Measurements from ENCODE around the gene SH3TC1. TPM values are rescaled to one million over a fixed set of nuclear protein-coding genes. Genes with fewer than 3 reads are reported as not detected.

The SH3TC1 gene
- total RNA-seq, 2 experiments from 2014 or later = 14.8 to 15.7 TPM

- Mint-ChIP-seq H3K36me3 (no peaks in the 10 kb centered on the region), H3K27ac (no peak overlapping the region), H3K4me1 (peaks cover 5% of the 10 kb centered on the region), H3K9me3 (no peaks in the 10 kb centered on the region), H3K27me3 (no peaks in the 10 kb centered on the region), H3K4me3 (no peak overlapping the region)
- POLR2A ChIA-PET = no interaction called here
- DNase-seq = no peak
- no peak for ATAC-seq (ENCODE audit: low read depth)
Observed at GRCh38 chr4:8281519-8282133, 82.5 kb downstream of the SH3TC1 start.

DNA sequence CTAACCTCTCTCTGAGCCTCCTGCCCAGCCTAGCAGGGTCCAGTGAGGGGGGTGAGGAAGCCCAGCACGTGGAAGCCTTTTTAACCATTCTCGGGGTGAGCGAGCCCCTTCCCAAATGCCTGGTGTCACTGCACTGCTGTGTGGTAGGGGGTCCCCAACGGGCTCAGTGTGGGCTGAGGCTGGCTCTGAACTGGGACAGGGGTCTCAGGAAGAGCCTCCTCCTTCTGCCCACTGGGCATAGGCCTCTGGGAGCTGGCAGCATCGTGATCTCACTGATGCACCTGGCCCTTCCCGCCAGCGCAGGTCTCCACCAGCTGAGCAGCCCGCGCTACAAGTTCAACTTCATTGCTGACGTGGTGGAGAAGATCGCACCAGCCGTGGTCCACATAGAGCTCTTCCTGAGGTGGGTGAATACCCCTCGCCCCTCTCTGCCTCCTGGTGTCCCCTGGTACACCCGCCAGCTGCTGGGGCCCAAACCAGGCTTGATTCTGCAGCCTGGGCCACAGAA is 83.1 kb downstream of the SH3TC1 start:
- POLR2A ChIA-PET = no interaction called here
- H3K9me3 Mint-ChIP-seq = no peaks in the 10 kb centered on the region

GRCh38 chr4:8282742-8283141 is 83.7 kb downstream of the SH3TC1 start:
- no peak overlapping the region for H3K27ac Mint-ChIP-seq
- no peaks in the 10 kb centered on the region for H3K36me3 Mint-ChIP-seq
- POLR2A ChIA-PET = no interaction called here
- peaks cover 5% of the 10 kb centered on the region for H3K4me1 Mint-ChIP-seq
- ATAC-seq (ENCODE audit: low read depth) = no peak
- DNase-seq = no peak
- H3K4me3 Mint-ChIP-seq = no peak overlapping the region
- no peaks in the 10 kb centered on the region for H3K27me3 Mint-ChIP-seq
- H3K9me3 Mint-ChIP-seq = no peaks in the 10 kb centered on the region

More for the DNA sequence above, 83.1 kb downstream of the SH3TC1 start:
- H3K27me3 Mint-ChIP-seq = no peaks in the 10 kb centered on the region
- peaks cover 5% of the 10 kb centered on the region for H3K4me1 Mint-ChIP-seq
- DNase-seq (no peak), ATAC-seq (ENCODE audit: low read depth) (no peak)
- H3K4me3 Mint-ChIP-seq = no peak overlapping the region
- no peaks in the 10 kb centered on the region for H3K36me3 Mint-ChIP-seq
- no peak overlapping the region for H3K27ac Mint-ChIP-seq

DNA sequence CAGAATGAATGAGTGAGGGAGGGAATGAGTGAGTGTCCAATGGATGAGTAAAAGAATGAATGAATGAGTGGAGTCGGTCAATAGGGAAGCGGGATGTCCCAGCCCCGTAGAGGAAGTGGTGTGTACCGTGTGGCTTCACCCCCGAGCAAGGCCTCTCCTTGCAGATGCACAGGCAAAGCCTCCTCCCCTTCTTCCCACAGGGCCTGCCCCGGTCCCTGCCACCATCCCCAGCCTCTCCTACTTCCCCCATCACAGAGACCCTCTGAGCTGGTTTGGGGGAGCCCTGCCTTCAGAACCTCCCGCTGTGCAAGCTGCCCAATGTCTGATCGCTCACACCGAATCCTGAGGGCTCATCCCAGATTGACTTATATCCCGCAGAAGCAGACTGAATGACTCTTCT is 84.1 kb downstream of the SH3TC1 start:
- Mint-ChIP-seq H3K27me3 (no peaks in the 10 kb centered on the region), H3K27ac (no peak overlapping the region), H3K4me3 (no peak overlapping the region), H3K9me3 (no peaks in the 10 kb centered on the region), H3K36me3 (no peaks in the 10 kb centered on the region), H3K4me1 (peaks cover 5% of the 10 kb centered on the region)
- POLR2A ChIA-PET = no interaction called here
- DNase-seq (no peak), ATAC-seq (ENCODE audit: low read depth) (no peak)

DNA sequence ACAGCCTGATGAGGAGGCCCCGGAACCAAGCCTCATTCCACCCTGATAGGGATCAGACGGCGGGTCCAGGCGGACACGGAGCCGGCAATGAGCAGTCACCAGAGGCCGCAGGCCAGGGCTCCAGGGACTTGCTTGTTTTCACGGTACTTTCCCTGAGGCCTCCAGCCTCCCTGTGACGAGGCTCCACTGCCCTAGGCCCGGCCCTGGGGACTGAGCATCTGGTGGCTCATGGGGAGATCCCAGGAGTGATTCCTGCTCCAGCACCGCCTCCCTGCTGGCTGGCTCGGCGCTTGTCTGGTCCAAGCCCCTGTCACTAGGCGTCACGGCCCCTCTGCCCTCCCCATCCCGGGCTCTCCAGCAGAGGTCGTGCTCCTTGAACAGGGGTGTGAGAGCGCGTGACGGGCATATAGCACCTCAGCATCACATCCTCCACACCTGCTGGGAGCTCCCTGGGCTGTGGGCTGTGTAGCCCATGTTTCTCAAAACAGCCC is 84.6 kb downstream of the SH3TC1 start:
- DNase-seq (no peak), ATAC-seq (ENCODE audit: low read depth) (no peak)
- Mint-ChIP-seq H3K4me3 (no peak overlapping the region), H3K27ac (no peak overlapping the region), H3K9me3 (no peaks in the 10 kb centered on the region), H3K4me1 (peaks cover 5% of the 10 kb centered on the region), H3K27me3 (no peaks in the 10 kb centered on the region), H3K36me3 (no peaks in the 10 kb centered on the region)
- POLR2A ChIA-PET = interaction anchor here (0.6 kb wide), 1 partner anchor 11 kb away, joined by 3 read pairs; no protein-coding TSS in a partner anchor

GRCh38 chr4:8284391-8284790 is 85.3 kb downstream of the SH3TC1 start:
- no peaks in the 10 kb centered on the region for H3K9me3 Mint-ChIP-seq
- H3K27ac Mint-ChIP-seq = no peak overlapping the region

GRCh38 chr4:8285143-8285975 is 86.3 kb downstream of the SH3TC1 start:
- no peaks in the 10 kb centered on the region for H3K9me3 Mint-ChIP-seq
- H3K27ac Mint-ChIP-seq = no peak overlapping the region
- H3K36me3 Mint-ChIP-seq = no peaks in the 10 kb centered on the region
- H3K27me3 Mint-ChIP-seq = no peaks in the 10 kb centered on the region
- H3K4me1 Mint-ChIP-seq = peaks cover 5% of the 10 kb centered on the region
- H3K4me3 Mint-ChIP-seq = no peak overlapping the region
- DNase-seq = no peak
- POLR2A ChIA-PET = no interaction called here
- ATAC-seq (ENCODE audit: low read depth) = no peak

More at GRCh38 chr4:8284391-8284790, 85.3 kb downstream of the SH3TC1 start:
- DNase-seq (no peak), ATAC-seq (ENCODE audit: low read depth) (no peak)
- POLR2A ChIA-PET = interaction anchor here (0.6 kb wide), 1 partner anchor 11 kb away, joined by 3 read pairs; no protein-coding TSS in a partner anchor
- Mint-ChIP-seq H3K4me3 (no peak overlapping the region), H3K36me3 (no peaks in the 10 kb centered on the region), H3K27me3 (no peaks in the 10 kb centered on the region), H3K4me1 (peaks cover 5% of the 10 kb centered on the region)

DNA sequence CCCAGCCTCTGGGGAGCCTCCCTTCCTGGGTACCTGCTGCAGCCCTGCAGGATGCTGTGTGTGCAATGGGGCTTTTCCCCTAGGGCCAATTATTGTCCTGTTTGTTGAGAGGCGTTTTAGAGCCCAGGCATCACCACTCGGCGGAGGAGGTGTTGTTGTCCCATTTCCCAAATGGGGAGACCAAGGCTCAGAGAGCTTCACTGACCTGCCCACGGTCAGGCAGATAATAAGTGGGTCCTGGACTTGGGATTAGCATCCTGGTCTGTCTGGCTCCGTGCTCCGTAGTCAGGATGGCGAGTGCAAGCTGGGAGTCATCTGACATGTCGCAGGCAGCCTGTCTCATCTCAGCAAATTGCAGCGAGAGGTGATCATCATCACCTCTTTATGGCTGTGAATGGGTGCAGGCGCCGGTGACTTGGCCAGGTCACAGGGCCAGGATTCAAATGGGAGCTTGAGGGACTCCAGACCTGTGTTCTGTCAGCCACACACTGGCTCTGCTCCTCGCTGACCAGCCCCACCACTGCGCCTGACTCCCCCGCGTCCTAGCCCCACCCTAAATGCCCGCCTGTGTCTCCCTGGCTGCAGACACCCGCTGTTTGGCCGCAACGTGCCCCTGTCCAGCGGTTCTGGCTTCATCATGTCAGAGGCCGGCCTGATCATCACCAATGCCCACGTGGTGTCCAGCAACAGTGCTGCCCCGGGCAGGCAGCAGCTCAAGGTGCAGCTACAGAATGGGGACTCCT is 87.1 kb downstream of the SH3TC1 start:
- Mint-ChIP-seq H3K27me3 (no peaks in the 10 kb centered on the region), H3K27ac (no peak overlapping the region), H3K36me3 (no peaks in the 10 kb centered on the region), H3K9me3 (no peaks in the 10 kb centered on the region), H3K4me3 (no peak overlapping the region), H3K4me1 (peaks cover 5% of the 10 kb centered on the region)
- POLR2A ChIA-PET = no interaction called here
- DNase-seq (no peak), ATAC-seq (ENCODE audit: low read depth) (no peak)

DNA sequence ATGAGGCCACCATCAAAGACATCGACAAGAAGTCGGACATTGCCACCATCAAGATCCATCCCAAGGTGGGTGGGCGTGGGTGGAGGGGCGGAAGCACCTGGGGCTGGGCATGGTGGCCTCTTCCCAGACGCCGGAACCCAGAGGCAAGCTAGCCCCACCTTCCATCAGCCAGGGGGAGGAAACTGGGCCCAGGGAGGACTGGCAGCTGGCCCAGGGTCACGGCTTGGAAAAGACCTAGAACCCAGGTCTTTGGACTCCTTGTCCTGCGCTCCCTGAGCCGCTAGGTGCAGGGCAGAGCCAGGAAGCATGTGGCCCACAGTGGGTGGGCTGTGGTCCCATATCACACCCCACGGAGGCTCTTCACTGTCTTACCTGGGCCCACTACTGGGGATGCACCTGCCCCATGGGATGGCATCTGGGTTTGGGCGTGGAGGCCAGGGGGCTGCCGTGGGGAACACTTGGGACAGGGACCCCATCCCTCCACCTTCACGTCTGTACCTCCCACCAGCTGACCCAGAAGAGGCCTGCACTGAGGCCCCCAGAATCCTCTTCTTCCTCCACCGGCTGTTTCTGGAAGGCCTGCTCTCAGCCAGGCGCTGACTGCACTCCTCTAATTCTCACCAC is 87.7 kb downstream of the SH3TC1 start:
- no peaks in the 10 kb centered on the region for H3K9me3 Mint-ChIP-seq
- H3K36me3 Mint-ChIP-seq = no peaks in the 10 kb centered on the region
- H3K27me3 Mint-ChIP-seq = no peaks in the 10 kb centered on the region
- H3K4me3 Mint-ChIP-seq = no peak overlapping the region
- POLR2A ChIA-PET = no interaction called here
- ATAC-seq (ENCODE audit: low read depth) (no peak), DNase-seq (no peak)
- H3K27ac Mint-ChIP-seq = no peak overlapping the region
- peaks cover 5% of the 10 kb centered on the region for H3K4me1 Mint-ChIP-seq

GRCh38 chr4:8287343-8288280 is 88.5 kb downstream of the SH3TC1 start:
- H3K27me3 Mint-ChIP-seq = no peaks in the 10 kb centered on the region

GRCh38 chr4:8289151-8289750 is 90.2 kb downstream of the SH3TC1 start:
- no peak overlapping the region for H3K4me3 Mint-ChIP-seq
- no peaks in the 10 kb centered on the region for H3K9me3 Mint-ChIP-seq
- no peak overlapping the region for H3K27ac Mint-ChIP-seq
- DNase-seq (no peak), ATAC-seq (ENCODE audit: low read depth) (no peak)
- no peaks in the 10 kb centered on the region for H3K27me3 Mint-ChIP-seq
- H3K36me3 Mint-ChIP-seq = no peaks in the 10 kb centered on the region
- H3K4me1 Mint-ChIP-seq = no peaks in the 10 kb centered on the region
- POLR2A ChIA-PET = no interaction called here

More at GRCh38 chr4:8287343-8288280, 88.5 kb downstream of the SH3TC1 start:
- Mint-ChIP-seq H3K4me1 (peaks cover 5% of the 10 kb centered on the region), H3K27ac (no peak overlapping the region), H3K36me3 (no peaks in the 10 kb centered on the region), H3K9me3 (no peaks in the 10 kb centered on the region), H3K4me3 (no peak overlapping the region)
- POLR2A ChIA-PET = no interaction called here
- ATAC-seq (ENCODE audit: low read depth) (no peak), DNase-seq (no peak)
